ENCODE measurements around the gene SERGEF. TPM values are rescaled to one million over a fixed set of nuclear protein-coding genes. Genes with fewer than 3 reads are reported as not detected.

Gene SERGEF
- total and polyA plus RNA-seq, 10 of the 15 experiments (the other 5 are each of a cell fraction or from before 2014, with no cell fraction given) = 14.6 to 27.8 (median 22.4) TPM

GRCh38 chr11:17805873-17806272, 207.0 kb downstream of the SERGEF start:
- ChIA-PET CTCF (interaction anchor here (1.0 to 1.6 kb wide), 2 partner anchors 59 to 174 kb away, joined by 3 to 5 read pairs; no protein-coding TSS in a partner anchor), RAD21 (ENCODE audit: unreplicated experiment) (no interaction called here), POLR2A (no interaction called here), SMC1A (ENCODE audit: uncharacterized antibody, unreplicated experiment) (no interaction called here)
- H3K4me1 ChIP-seq (ENCODE audit: control insufficient read depth, insufficient read depth, low read length) = no peaks in the 10 kb centered on the region
- no peak overlapping the region for H3K27ac ChIP-seq (ENCODE audit: control insufficient read depth, insufficient read depth)
- TF ChIP-seq IRF5 (IDR thresholded peaks at IDR 0.05; ENCODE audit: borderline replicate concordance) = no peak
- TF ChIP-seq MTA2 (IDR thresholded peaks at IDR 0.05; ENCODE audit: low read depth) = no peak
- intact Hi-C loops (cut with micrococcal nuclease; ENCODE audit: unreplicated experiment) = no loop called here
- H3K9ac ChIP-seq (ENCODE audit: control insufficient read depth, insufficient read depth, low read length) = no peak overlapping the region
- FAIRE-seq = no peak
- no peaks in the 10 kb centered on the region for H3K79me2 ChIP-seq (ENCODE audit: control insufficient read depth, insufficient read depth, low read length)
- no peak overlapping the region for H3K4me2 ChIP-seq (ENCODE audit: control insufficient read depth, insufficient read depth)
- H3K27me3 ChIP-seq (replicated peaks in 1 of 2; ENCODE audit: control insufficient read depth in 2 of 2, insufficient read depth in 2 of 2, low read length in 1 of 2) = no peaks in the 10 kb centered on the region
- no peaks in the 10 kb centered on the region; a peak in 1 of 4 replicates for H3K36me3 ChIP-seq (ENCODE audit: control insufficient read depth in 2 of 2, insufficient read depth in 2 of 2, low read length in 1 of 2)
- H2AFZ ChIP-seq (ENCODE audit: control insufficient read depth, low read depth, low read length) = no peak overlapping the region
- no peaks in the 10 kb centered on the region for H4K20me1 ChIP-seq (ENCODE audit: control insufficient read depth, insufficient read depth)
- no peak for ATAC-seq
- in situ Hi-C loops (cut with MboI) = no loop called here
- DNase-seq (ENCODE audit: low read depth, low spot score) = no peak
- H3K9me3 ChIP-seq (replicated peaks; ENCODE audit: control insufficient read depth, insufficient read depth, low read length) = no peaks in the 10 kb centered on the region
- WGBS (ENCODE audit: insufficient coverage, insufficient replicate concordance, low lambda C conversion rate, missing lambda C conversion rate) = 100% methylated on average over 1 of the region's 1 CpG
- no TSS peak for BruUV-seq (replicated peaks)
- no peak overlapping the region for H3K4me3 ChIP-seq

GRCh38 chr11:17805043-17805442, 207.8 kb downstream of the SERGEF start:
- WGBS (ENCODE audit: insufficient coverage, insufficient replicate concordance, low lambda C conversion rate, missing lambda C conversion rate) = 96% methylated on average over 4 of the region's 4 CpGs
- no peak for FAIRE-seq
- H3K9me3 ChIP-seq (replicated peaks; ENCODE audit: control insufficient read depth, insufficient read depth, low read length) = no peaks in the 10 kb centered on the region
- BruUV-seq (replicated peaks) = no TSS peak
- DNase-seq (ENCODE audit: low read depth, low spot score) = no peak
- H4K20me1 ChIP-seq (ENCODE audit: control insufficient read depth, insufficient read depth) = no peaks in the 10 kb centered on the region
- no peak overlapping the region for H3K4me2 ChIP-seq (ENCODE audit: control insufficient read depth, insufficient read depth)
- intact Hi-C loops (cut with micrococcal nuclease; ENCODE audit: unreplicated experiment) = no loop called here
- H3K4me1 ChIP-seq (ENCODE audit: control insufficient read depth, insufficient read depth, low read length) = no peaks in the 10 kb centered on the region
- SMC1A ChIA-PET (ENCODE audit: uncharacterized antibody, unreplicated experiment) = no interaction called here
- CTCF ChIA-PET = interaction anchor here (1.0 to 1.6 kb wide), 2 partner anchors 60 to 175 kb away, joined by 3 to 5 read pairs; no protein-coding TSS in a partner anchor
- no peak for ATAC-seq
- H2AFZ ChIP-seq (ENCODE audit: control insufficient read depth, low read depth, low read length) = no peak overlapping the region
- RAD21 ChIA-PET (ENCODE audit: unreplicated experiment) = no interaction called here
- no peak overlapping the region for H3K4me3 ChIP-seq
- H3K36me3 ChIP-seq (ENCODE audit: control insufficient read depth in 2 of 2, insufficient read depth in 2 of 2, low read length in 1 of 2) = no peaks in the 10 kb centered on the region; a peak in 1 of 4 replicates
- H3K27me3 ChIP-seq (replicated peaks in 1 of 2; ENCODE audit: control insufficient read depth in 2 of 2, insufficient read depth in 2 of 2, low read length in 1 of 2) = no peaks in the 10 kb centered on the region
- H3K27ac ChIP-seq (ENCODE audit: control insufficient read depth, insufficient read depth) = no peak overlapping the region
- in situ Hi-C loops (cut with MboI) = no loop called here
- POLR2A ChIA-PET = no interaction called here
- H3K9ac ChIP-seq (ENCODE audit: control insufficient read depth, insufficient read depth, low read length) = no peak overlapping the region
- H3K79me2 ChIP-seq (ENCODE audit: control insufficient read depth, insufficient read depth, low read length) = no peaks in the 10 kb centered on the region
- TF ChIP-seq ZNF384 (IDR thresholded peaks at IDR 0.05; ENCODE audit: borderline replicate concordance, low read depth, low read length) = no peak
- no peak for TF ChIP-seq HSF1 (IDR thresholded peaks at IDR 0.05; ENCODE audit: low read depth, low read length)
- TF ChIP-seq CHD2 (IDR thresholded peaks at IDR 0.05; ENCODE audit: borderline replicate concordance, low read depth, low read length) = no peak
- TF ChIP-seq ZNF24 (IDR thresholded peaks at IDR 0.05) = no peak
- no peak for TF ChIP-seq EP300 (IDR thresholded peaks at IDR 0.05; ENCODE audit: borderline replicate concordance in 1 of 2, control insufficient read depth in 1 of 2, low read depth in 2 of 2, low read length in 2 of 2)
- no peak for TF ChIP-seq ZZZ3 (IDR thresholded peaks at IDR 0.05; ENCODE audit: control insufficient read depth, insufficient read length, low read depth)
- TF ChIP-seq TCF3 (IDR thresholded peaks at IDR 0.05; ENCODE audit: borderline replicate concordance, insufficient read depth, low read depth, low read length) = no peak
- no peak for TF ChIP-seq NKRF (conservative IDR thresholded peaks at IDR 0.05)
- no peak for TF ChIP-seq RBBP5 (conservative IDR thresholded peaks at IDR 0.05)
- no peak for TF ChIP-seq SRF (IDR thresholded peaks at IDR 0.05; ENCODE audit: low read depth in 2 of 2, low read length in 2 of 2)
- TF ChIP-seq PAX8 (IDR thresholded peaks at IDR 0.05) = no peak
- TF ChIP-seq WRNIP1 (IDR thresholded peaks at IDR 0.05; ENCODE audit: borderline replicate concordance, low read depth, low read length) = no peak
